Sciatic nerve (tissue), 2 donors: ENCODE measurements around the gene RPL41. TPM values are rescaled to one million over a fixed set of nuclear protein-coding genes. Genes with fewer than 3 reads are reported as not detected.

Source experiments
- ATAC-seq: fragments of 200-7000 bp; cut with Tn5 transposase; one replicate; pipeline ENCODE4 v1.9.1; 2020; ENCODE audit warnings: mild to moderate bottlenecking, moderate library complexity
- DNase-seq: peaks from one replicate; pipeline ENCODE4 v3.0.0-alpha.2; 2020; ENCODE audit warnings: low spot score
- intact Hi-C: fragments of 100-400 bp; cut with DNase I; formaldehyde crosslinking; loops from one replicate; pipeline ENCODE4 v1.14.2; 2022
- total RNA-seq: library from RNA; stranded (reverse); fragmentation: NEBNext Ultra II Directional; extraction: Animal tissue kit (Norgen Biotek cat#: 25700); gene quantifications from one replicate; pipeline ENCODE4 v1.2.1, GENCODE V29; 2021
- donor health status: DM: no; HTN: no; CAD: no.
- donor health status: DM: no; HTN: no; CAD: no.

RPL41 gene
- total RNA-seq, 1 donor from 2014 or later = 2,818 TPM

GRCh38 chr12:56121204-56121870, 4.9 kb downstream of the RPL41 start:
- intact Hi-C loops = no loop called here
- ATAC-seq = no peak
- DNase-seq = no peak

GRCh38 chr12:56122637-56123036, 6.2 kb downstream of the RPL41 start:
- intact Hi-C loops = no loop called here
- DNase-seq (no peak), ATAC-seq (no peak)

GRCh38 chr12:56124133-56124532, 7.7 kb downstream of the RPL41 start:
- ATAC-seq = no peak
- intact Hi-C loops = no loop called here
- DNase-seq = no peak

GRCh38 chr12:56126732-56127239, 10.4 kb downstream of the RPL41 start:
- no peak for DNase-seq
- intact Hi-C loops = no loop called here
- ATAC-seq = no peak

- DNase-seq = no peak
- intact Hi-C loops = no loop called here
- peak; percentile 0 for ATAC-seq
Observed at GRCh38 chr12:56127485-56127887, 11.1 kb downstream of the RPL41 start.

GRCh38 chr12:56127888-56128669, 11.6 kb downstream of the RPL41 start, which contains the start of gene ESYT1:
Gene ESYT1, plus strand, starts transcription at chr12:56128267. Its CDS starts 53 bp downstream, at chr12:56128320.
- ATAC-seq = peak; percentile 96
- peak; percentile 98 for DNase-seq
- intact Hi-C loops = no loop called here

GRCh38 chr12:56128670-56129205, 12.3 kb downstream of the RPL41 start:
- DNase-seq (peak; percentile 65), ATAC-seq (peak; percentile 25)
- intact Hi-C loops = no loop called here

GRCh38 chr12:56129206-56129941, 12.9 kb downstream of the RPL41 start:
- intact Hi-C loops = no loop called here
- ATAC-seq (peak; percentile 41), DNase-seq (peak; percentile 76)

- DNase-seq (no peak), ATAC-seq (no peak)
Observed at GRCh38 chr12:56129942-56130495, 13.6 kb downstream of the RPL41 start.

GRCh38 chr12:56130876-56131275, 14.4 kb downstream of the RPL41 start:
- ATAC-seq (no peak), DNase-seq (no peak)
- intact Hi-C loops = no loop called here

More at GRCh38 chr12:56129942-56130495, 13.6 kb downstream of the RPL41 start:
- intact Hi-C loops = no loop called here

- intact Hi-C loops = no loop called here
- ATAC-seq = no peak
- DNase-seq = no peak
Observed at GRCh38 chr12:56134897-56135296, 18.5 kb downstream of the RPL41 start.

GRCh38 chr12:56137853-56138571, 21.6 kb downstream of the RPL41 start:
- DNase-seq (no peak), ATAC-seq (no peak)
- intact Hi-C loops = no loop called here

- DNase-seq (no peak), ATAC-seq (no peak)
- intact Hi-C loops = no loop called here
Observed at GRCh38 chr12:56141946-56142784, 25.7 kb downstream of the RPL41 start.

GRCh38 chr12:56143217-56143616, 26.8 kb downstream of the RPL41 start:
- ATAC-seq (no peak), DNase-seq (no peak)
- intact Hi-C loops = no loop called here

GRCh38 chr12:56143870-56144269, 27.4 kb downstream of the RPL41 start:
- DNase-seq (no peak), ATAC-seq (peak; percentile 33)
- intact Hi-C loops = no loop called here

- ATAC-seq (no peak), DNase-seq (no peak)
- intact Hi-C loops = no loop called here
Observed at GRCh38 chr12:56145217-56145616, 28.8 kb downstream of the RPL41 start.
